H1 (cell line): ENCODE measurements around the gene FSIP1. TPM values are rescaled to one million over a fixed set of nuclear protein-coding genes. Genes with fewer than 3 reads are reported as not detected.
A peak's percentile ranks its signal among the peaks of the same experiment; 100 is the strongest.
"Not testable (repeated sequence)": the region's sequence is repeated elsewhere in the genome, so short reads cannot be mapped to it uniquely, and the experiment has no call there.

Experiments
- CTCF ChIA-PET: fragments of 300-600 bp; sonication (Branson Sonifier 250); formaldehyde crosslinking; loops from one replicate; lab custom pipeline; 2021; ENCODE audit not compliant: partially characterized antibody; lab: Charles Lee
- POLR2A ChIA-PET: fragments of 300-600 bp; sonication (Branson Sonifier 250); formaldehyde crosslinking; loops from one replicate; lab custom pipeline; 2021; ENCODE audit warnings: inconsistent platforms; ENCODE audit not compliant: partially characterized antibody; lab: Charles Lee
- DNase-seq, 2 experiments: peaks; one replicate each; pipeline versions ENCODE4 v3.0.0 to v3.0.0-alpha.2; 2010 to 2022; ENCODE audit warnings: low spot score in 2 of 2, low read depth in 1 of 2, mixed read lengths in 1 of 2
- FAIRE-seq: peaks from 2 replicates; lab custom pipeline; 2011; peaks lifted over from hg19 to GRCh38; lab: Jason Lieb, UNC
- H2AFZ ChIP-seq: 2 replicates; pipeline ENCODE4 v1.8.1; 2012; ENCODE audit warnings: low read length, inconsistent platforms
- H2AK5ac ChIP-seq: 2 replicates; pipeline ENCODE4 v1.6.1; 2013; ENCODE audit warnings: low read depth, low read length
- H2BK120ac ChIP-seq: replicated peaks from 2 replicates; pipeline ENCODE3; 2013; ENCODE audit warnings: low read depth, low read length, inconsistent platforms
- H2BK12ac ChIP-seq: 2 replicates; pipeline ENCODE4 v1.6.1; 2013; ENCODE audit warnings: low read depth, low read length
- H2BK15ac ChIP-seq: 2 replicates; pipeline ENCODE4 v1.6.1; 2013; ENCODE audit warnings: low read length
- H2BK20ac ChIP-seq: 2 replicates; pipeline ENCODE4 v1.6.1; 2013; ENCODE audit warnings: low read length
- H2BK5ac ChIP-seq: 2 replicates; pipeline ENCODE4 v1.6.1; 2013; ENCODE audit warnings: low read depth, low read length
- H3K14ac ChIP-seq: 2 replicates; pipeline ENCODE4 v1.6.1; 2013; ENCODE audit warnings: inconsistent platforms; ENCODE audit not compliant: insufficient read length
- H3K18ac ChIP-seq: 2 replicates; pipeline ENCODE4 v1.6.1; 2013; ENCODE audit warnings: low read length; ENCODE audit errors: extremely low read depth
- H3K23ac ChIP-seq: 2 replicates; pipeline ENCODE4 v1.6.1; 2013; ENCODE audit warnings: inconsistent platforms; ENCODE audit not compliant: insufficient read length
- H3K23me2 ChIP-seq: 2 replicates; pipeline ENCODE4 v1.6.1; 2013; ENCODE audit warnings: low read depth, low read length
- H3K27ac ChIP-seq: 2 replicates; pipeline ENCODE4 v1.6.1; 2011; ENCODE audit warnings: low read depth, low read length, inconsistent platforms
- H3K27me3 ChIP-seq, 4 experiments: replicated peaks in 1 of 4; 1 replicate in 1 of 4; 2 replicates in 3 of 4; pipeline versions ENCODE4 v1.6.1 to v1.8.1; 2011 to 2013; ENCODE audit warnings: low read length in 3 of 4, mild to moderate bottlenecking in 3 of 4, inconsistent platforms in 2 of 4, mixed read lengths in 2 of 4, moderate library complexity in 1 of 4; ENCODE audit not compliant: control insufficient read depth in 3 of 4, insufficient read depth in 3 of 4; ENCODE audit errors: extremely low read depth in 1 of 4
- H3K36me3 ChIP-seq, 4 experiments: 2 replicates each; pipeline versions ENCODE4 v1.6.1 to v1.8.1; 2011 to 2013; ENCODE audit warnings: mild to moderate bottlenecking in 4 of 4, low read length in 3 of 4, moderate library complexity in 2 of 4, control low read depth in 1 of 4, inconsistent platforms in 1 of 4; ENCODE audit not compliant: insufficient read depth in 4 of 4, control insufficient read depth in 2 of 4
- H3K4ac ChIP-seq: replicated peaks from 2 replicates; pipeline ENCODE3; 2013; ENCODE audit warnings: low read length, low read depth, mixed read lengths, inconsistent platforms; ENCODE audit not compliant: insufficient read length
- H3K4me1 ChIP-seq, 4 experiments: replicated peaks in 1 of 4; 1 replicate in 1 of 4; 2 replicates in 3 of 4; pipeline versions ENCODE4 v1.6.1 to v1.8.1; 2011 to 2013; ENCODE audit warnings: low read length in 3 of 4, inconsistent platforms in 2 of 4, mixed read lengths in 1 of 4; ENCODE audit not compliant: insufficient read depth in 4 of 4, control insufficient read depth in 3 of 4
- H3K4me2 ChIP-seq, 2 experiments: 2 replicates each; pipeline versions ENCODE4 v1.6.1 to v1.8.1; 2011 to 2013; ENCODE audit warnings: low read depth in 2 of 2, low read length in 2 of 2, control low read depth in 1 of 2, inconsistent platforms in 1 of 2, mild to moderate bottlenecking in 1 of 2; ENCODE audit not compliant: insufficient read depth in 1 of 2
- H3K4me3 ChIP-seq, 4 experiments: fragments of 200-600, 300-600 bp in 1 of 4; sonication (generic), shearing (Covaris generic), sonication (Bioruptor Twin) in 1 of 4; 2 replicates each; pipeline versions ENCODE4 v1.5.1 to v1.8.1; 2011 to 2016; ENCODE audit warnings: low read length in 4 of 4, low read depth in 3 of 4, control low read depth in 2 of 4, inconsistent platforms in 2 of 4, mild to moderate bottlenecking in 2 of 4, mixed read lengths in 1 of 4, moderate library complexity in 1 of 4; ENCODE audit not compliant: insufficient read depth in 2 of 4; ENCODE audit errors: extremely low read depth in 1 of 4
- H3K56ac ChIP-seq: replicated peaks from 2 replicates; pipeline ENCODE3; 2013; ENCODE audit warnings: low read depth, mild to moderate bottlenecking, mixed read lengths, low read length, inconsistent platforms; ENCODE audit not compliant: insufficient read length
- H3K79me1 ChIP-seq: 2 replicates; pipeline ENCODE4 v1.6.1; 2013; ENCODE audit warnings: low read depth, low read length, control low read depth
- H3K79me2 ChIP-seq, 2 experiments: 2 replicates each; pipeline versions ENCODE4 v1.6.1 to v1.8.1; 2012 to 2013; ENCODE audit warnings: low read length in 2 of 2, mild to moderate bottlenecking in 2 of 2, inconsistent platforms in 1 of 2; ENCODE audit not compliant: insufficient read depth in 2 of 2, control insufficient read depth in 1 of 2
- H3K9ac ChIP-seq, 4 experiments: replicated peaks in 1 of 4; 1 replicate in 1 of 4; 2 replicates in 3 of 4; pipeline versions ENCODE4 v1.6.1 to v1.8.1; 2011 to 2013; ENCODE audit warnings: low read depth in 3 of 4, low read length in 3 of 4, control low read depth in 2 of 4, mild to moderate bottlenecking in 2 of 4, moderate library complexity in 2 of 4, inconsistent platforms in 1 of 4; ENCODE audit errors: extremely low read depth in 1 of 4
- H3K9me3 ChIP-seq, 2 experiments: 2 replicates each; pipeline versions ENCODE4 v1.6.1 to v1.8.1; 2012 to 2013; ENCODE audit warnings: mild to moderate bottlenecking in 2 of 2, moderate library complexity in 2 of 2, control low read depth in 1 of 2, inconsistent platforms in 1 of 2, low read depth in 1 of 2, low read length in 1 of 2, mixed read lengths in 1 of 2; ENCODE audit not compliant: insufficient read depth in 2 of 2
- H4K20me1 ChIP-seq, 2 experiments: replicated peaks in 1 of 2; 2 replicates each; pipeline versions ENCODE3 to v1.8.1; 2011 to 2013; ENCODE audit warnings: inconsistent platforms in 2 of 2, low read length in 2 of 2, mild to moderate bottlenecking in 1 of 2; ENCODE audit not compliant: insufficient read depth in 2 of 2, control insufficient read depth in 1 of 2
- H4K5ac ChIP-seq: 2 replicates; pipeline ENCODE4 v1.6.1; 2013; ENCODE audit warnings: low read length, low read depth, mixed read lengths, inconsistent platforms; ENCODE audit not compliant: insufficient read length
- H4K8ac ChIP-seq: 2 replicates; pipeline ENCODE4 v1.8.0; 2013; ENCODE audit warnings: mild to moderate bottlenecking, moderate library complexity, low read length, inconsistent platforms; ENCODE audit not compliant: insufficient read depth; ENCODE audit errors: extremely low read depth
- H4K91ac ChIP-seq: replicated peaks from 2 replicates; pipeline ENCODE3; 2013; ENCODE audit warnings: low read length, mixed read lengths, inconsistent platforms; ENCODE audit not compliant: insufficient read length
- KDM1A ChIP-seq: fragments of 200-600, 300-600 bp; sonication (generic); IDR thresholded peaks from 2 replicates; pipeline ENCODE4 v1.7.1; 2016; ENCODE audit warnings: mild to moderate bottlenecking, low read length, borderline replicate concordance
- WGBS, 2 experiments: shearing (Covaris generic) in 1 of 2; methylation state at CpG; one replicate each; pipeline versions ENCODE4 v1.1.6 to v1.1.7; 2013 to 2015; ENCODE audit warnings: low lambda C conversion rate in 2 of 2, mixed read lengths in 2 of 2, inconsistent platforms in 1 of 2, low coverage in 1 of 2, missing lambda C conversion rate in 1 of 2; ENCODE audit not compliant: insufficient replicate concordance in 2 of 2, insufficient coverage in 1 of 2, insufficient read length in 1 of 2; ENCODE audit errors: extremely low coverage in 1 of 2, missing lambda C conversion rate in 1 of 2; 5-methylcytosine and 5-hydroxymethylcytosine counted together
- polyA plus RNA-seq, 7 experiments: library from polyadenylated mRNA; depleted of rRNA in 3 of 7; stranded (reverse) in 5 of 7; unstranded in 2 of 7; fragments of >200 nt in 5 of 7; fragments of 200-250 nt in 2 of 7; gene quantifications; 1 replicate in 5 of 7; 2 replicates in 1 of 7; 4 replicates in 1 of 7; pipeline versions ENCODE4 v1.2.1 to v1.2.3, GENCODE V29; 2011 to 2013; ENCODE audit warnings: missing spikeins in 2 of 7, mixed read lengths in 2 of 7
- total RNA-seq: library from RNA; stranded (reverse); fragmentation: NEBNext Ultra II Directional; extraction: Animal tissue kit (Norgen Biotek cat#: 25700); gene quantifications from 2 replicates; pipeline ENCODE4 v1.2.1, GENCODE V29; 2021

FSIP1 gene
- total and polyA plus RNA-seq, 2 of the 8 experiments (the other 6 are each of a cell fraction or from before 2014, with no cell fraction given) = 0.18 to 1.3 TPM

GRCh38 chr15:39812651-39813050, 30.0 kb upstream of the FSIP1 start:
- H3K14ac ChIP-seq, CTCF ChIA-PET, H4K20me1 ChIP-seq: not testable (repeated sequence)
- TF ChIP-seq KDM1A = peak; percentile 81
- TF ChIP-seq, all 59 proteins: peak for 1; not testable (repeated sequence) for 58
- not testable (repeated sequence) for H4K91ac ChIP-seq, H3K79me1 ChIP-seq, H3K4me2 ChIP-seq, H4K5ac ChIP-seq, H2BK20ac ChIP-seq, H3K4ac ChIP-seq, H2AFZ ChIP-seq, H3K36me3 ChIP-seq, H3K4me3 ChIP-seq, H4K8ac ChIP-seq, H3K23ac ChIP-seq, H2BK12ac ChIP-seq, H3K18ac ChIP-seq, H3K9me3 ChIP-seq, H3K27ac ChIP-seq, H2BK5ac ChIP-seq, FAIRE-seq, H3K9ac ChIP-seq, H2BK15ac ChIP-seq, H3K27me3 ChIP-seq, H2AK5ac ChIP-seq, DNase-seq, H2BK120ac ChIP-seq, H3K23me2 ChIP-seq, H3K56ac ChIP-seq
- WGBS, 2 experiments = 91% methylated on average over 3 of the region's 3 CpGs; no CpG with 5 or more reads in 1 of the 2 experiments
- Histone ChIP-seq H3K4me1 (peaks cover 0 to 23% (median 14%) of the 10 kb centered on the region in 4 experiments; a peak in 4 of 7 replicates), H3K79me2 (peaks cover 0 to 92% of the 10 kb centered on the region in 2 experiments; a peak in 3 of 4 replicates)
- POLR2A ChIA-PET = interaction anchor here (1.0 to 1.5 kb wide), 2 partner anchors 22 to 95 kb away, joined by 4 read pairs; no protein-coding TSS in a partner anchor
